Activated T-helper 2 cell treated with anti-CD3 and anti-CD28 coated beads, Interferon-gamma antibody, Interleukin-2, Interleukin-4, amounts not matched to agents 10 μg/mL and 5 μg/mL and 100 μg/mL, durations not matched to agents 14 hours and 24 hours and 36 hours (primary cell): ENCODE results near the gene PI4KA. TPM values are rescaled to one million over a fixed set of nuclear protein-coding genes. Genes with fewer than 3 reads are reported as not detected.
"Not testable (repeated sequence)": the region's sequence is repeated elsewhere in the genome, so short reads cannot be mapped to it uniquely, and the experiment has no call there.

ENCODE experiments used
- DNase-seq: peaks from one replicate; pipeline ENCODE4 v3.0.0; 2021; ENCODE audit warnings: low spot score
- H3K27ac Mint-ChIP-seq: one replicate; pipeline ENCODE4 v1.8.0; 2021; ENCODE audit warnings: mixed read lengths
- H3K27me3 Mint-ChIP-seq: one replicate; pipeline ENCODE4 v1.8.0; 2021; ENCODE audit warnings: low read depth, mixed read lengths
- H3K36me3 Mint-ChIP-seq: one replicate; pipeline ENCODE4 v1.8.0; 2021; ENCODE audit warnings: low read depth, mixed read lengths
- H3K4me1 Mint-ChIP-seq: one replicate; pipeline ENCODE4 v1.8.0; 2021; ENCODE audit warnings: low read depth, mixed read lengths
- H3K4me3 Mint-ChIP-seq: one replicate; pipeline ENCODE4 v1.8.0; 2021; ENCODE audit warnings: low read depth, mild to moderate bottlenecking, moderate library complexity, mixed read lengths
- H3K9me3 Mint-ChIP-seq: one replicate; pipeline ENCODE4 v1.8.0; 2021; ENCODE audit warnings: mixed read lengths
- intact Hi-C: fragments of 100-400 bp; cut with micrococcal nuclease; formaldehyde crosslinking; loops from one replicate; pipeline ENCODE4 v1.15.1; 2023
- total RNA-seq: library from RNA; stranded (reverse); gene quantifications from 2 replicates; pipeline ENCODE4 v1.2.3, GENCODE V29; 2022

PI4KA gene
- total RNA-seq, 1 donor from 2014 or later, result 73.4 TPM

- no peak overlapping the region for H3K4me3 Mint-ChIP-seq
- H3K9me3 Mint-ChIP-seq, result no peaks in the 10 kb centered on the region
- H3K36me3 Mint-ChIP-seq, result peaks cover 19% of the 10 kb centered on the region
- H3K27me3 Mint-ChIP-seq, result no peaks in the 10 kb centered on the region
- no peak for DNase-seq
- intact Hi-C loops, result no loop called here
- H3K4me1 Mint-ChIP-seq, result peaks cover 19% of the 10 kb centered on the region
- H3K27ac Mint-ChIP-seq, result no peak overlapping the region
Measured at GRCh38 chr22:20775342-20775895, 83.2 kb downstream of the PI4KA start.

GRCh38 chr22:20774882-20775281 is 83.7 kb downstream of the PI4KA start:
- intact Hi-C loops, result no loop called here

GRCh38 chr22:20773793-20774212 is 84.8 kb downstream of the PI4KA start, which contains the start of gene SERPIND1:
TSS of gene SERPIND1 (plus strand) at chr22:20774113. CDS start at chr22:20779313, 5,200 bp downstream.
- Mint-ChIP-seq H3K4me1 (peaks cover 6% of the 10 kb centered on the region), H3K36me3 (peaks cover 8% of the 10 kb centered on the region), H3K27ac (no peak within 1 kb of the TSS), H3K9me3 (no peaks in the 10 kb centered on the region), H3K4me3 (no peak within 1 kb of the TSS), H3K27me3 (no peaks in the 10 kb centered on the region)
- intact Hi-C loops, result no loop called here
- DNase-seq, result no peak

More at GRCh38 chr22:20774882-20775281, 83.7 kb downstream of the PI4KA start:
- no peaks in the 10 kb centered on the region for H3K9me3 Mint-ChIP-seq
- no peak overlapping the region for H3K4me3 Mint-ChIP-seq
- no peaks in the 10 kb centered on the region for H3K27me3 Mint-ChIP-seq
- H3K4me1 Mint-ChIP-seq, result peaks cover 16% of the 10 kb centered on the region
- no peak overlapping the region for H3K27ac Mint-ChIP-seq
- no peak for DNase-seq
- peaks cover 16% of the 10 kb centered on the region for H3K36me3 Mint-ChIP-seq

GRCh38 chr22:20771918-20772625 is 86.5 kb downstream of the PI4KA start:
- Mint-ChIP-seq H3K27ac (no peak overlapping the region), H3K4me1 (peaks cover 4% of the 10 kb centered on the region), H3K27me3 (no peaks in the 10 kb centered on the region), H3K36me3 (no peaks in the 10 kb centered on the region), H3K4me3 (no peak overlapping the region), H3K9me3 (no peaks in the 10 kb centered on the region)
- intact Hi-C loops, result no loop called here
- no peak for DNase-seq

GRCh38 chr22:20769496-20769826 is 89.2 kb downstream of the PI4KA start:
- H3K9me3 Mint-ChIP-seq, H3K4me1 Mint-ChIP-seq, intact Hi-C loops, DNase-seq, H3K27me3 Mint-ChIP-seq, H3K27ac Mint-ChIP-seq, H3K4me3 Mint-ChIP-seq: not testable (repeated sequence)
- H3K36me3 Mint-ChIP-seq, result peaks cover 13% of the 10 kb centered on the region

- H3K9me3 Mint-ChIP-seq, result no peaks in the 10 kb centered on the region
- no peak overlapping the region for H3K27ac Mint-ChIP-seq
- no peaks in the 10 kb centered on the region for H3K27me3 Mint-ChIP-seq
- intact Hi-C loops, result no loop called here
- H3K4me1 Mint-ChIP-seq, result peaks cover 4% of the 10 kb centered on the region
- no peak for DNase-seq
- H3K4me3 Mint-ChIP-seq, result no peak overlapping the region
- peaks cover 32% of the 10 kb centered on the region for H3K36me3 Mint-ChIP-seq
Measured at GRCh38 chr22:20766530-20766929, 92.1 kb downstream of the PI4KA start.

- no peak for DNase-seq
- H3K36me3 Mint-ChIP-seq, result peaks cover 37% of the 10 kb centered on the region
- no peaks in the 10 kb centered on the region for H3K27me3 Mint-ChIP-seq
- H3K4me3 Mint-ChIP-seq, result no peak overlapping the region
- H3K27ac Mint-ChIP-seq, result no peak overlapping the region
- H3K4me1 Mint-ChIP-seq, result peaks cover 4% of the 10 kb centered on the region
- H3K9me3 Mint-ChIP-seq, result no peaks in the 10 kb centered on the region
- intact Hi-C loops, result no loop called here
Measured at GRCh38 chr22:20765938-20766337, 92.7 kb downstream of the PI4KA start.

GRCh38 chr22:20764729-20765128 is 93.9 kb downstream of the PI4KA start:
- DNase-seq, result no peak
- H3K4me3 Mint-ChIP-seq, result no peak overlapping the region
- intact Hi-C loops, result no loop called here
- H3K27ac Mint-ChIP-seq, result no peak overlapping the region
- H3K36me3 Mint-ChIP-seq, result peaks cover 42% of the 10 kb centered on the region
- no peaks in the 10 kb centered on the region for H3K27me3 Mint-ChIP-seq
- H3K4me1 Mint-ChIP-seq, result peaks cover 4% of the 10 kb centered on the region
- no peaks in the 10 kb centered on the region for H3K9me3 Mint-ChIP-seq

- peaks cover 42% of the 10 kb centered on the region for H3K36me3 Mint-ChIP-seq
- H3K4me3 Mint-ChIP-seq, result no peak overlapping the region
Measured at GRCh38 chr22:20764471-20764720, 94.2 kb downstream of the PI4KA start.

GRCh38 chr22:20763630-20764470 is 94.8 kb downstream of the PI4KA start:
- Mint-ChIP-seq H3K4me3 (no peak overlapping the region), H3K27me3 (no peaks in the 10 kb centered on the region), H3K27ac (no peak overlapping the region), H3K9me3 (no peaks in the 10 kb centered on the region), H3K4me1 (peaks cover 4% of the 10 kb centered on the region), H3K36me3 (peaks cover 45% of the 10 kb centered on the region)
- no peak for DNase-seq
- intact Hi-C loops, result no loop called here

More at GRCh38 chr22:20764471-20764720, 94.2 kb downstream of the PI4KA start:
- H3K27ac Mint-ChIP-seq, result no peak overlapping the region
- peaks cover 4% of the 10 kb centered on the region for H3K4me1 Mint-ChIP-seq
- H3K27me3 Mint-ChIP-seq, result no peaks in the 10 kb centered on the region
- H3K9me3 Mint-ChIP-seq, result no peaks in the 10 kb centered on the region
- intact Hi-C loops, result no loop called here
- no peak for DNase-seq

- no peaks in the 10 kb centered on the region for H3K9me3 Mint-ChIP-seq
- H3K4me3 Mint-ChIP-seq, result no peak overlapping the region
- no peaks in the 10 kb centered on the region for H3K4me1 Mint-ChIP-seq
- H3K27me3 Mint-ChIP-seq, result no peaks in the 10 kb centered on the region
- H3K27ac Mint-ChIP-seq, result no peak overlapping the region
- intact Hi-C loops, result no loop called here
- H3K36me3 Mint-ChIP-seq, result peaks cover 54% of the 10 kb centered on the region
- DNase-seq, result no peak
Measured at GRCh38 chr22:20762233-20762796, 96.3 kb downstream of the PI4KA start.

- Mint-ChIP-seq H3K27me3 (no peaks in the 10 kb centered on the region), H3K4me1 (no peaks in the 10 kb centered on the region), H3K36me3 (peaks cover 60% of the 10 kb centered on the region), H3K9me3 (no peaks in the 10 kb centered on the region), H3K27ac (no peak overlapping the region), H3K4me3 (no peak overlapping the region)
- DNase-seq, result no peak
- intact Hi-C loops, result no loop called here
Measured at GRCh38 chr22:20761536-20761935, 97.1 kb downstream of the PI4KA start.

- no peak for DNase-seq
- intact Hi-C loops, result no loop called here
- Mint-ChIP-seq H3K27me3 (no peaks in the 10 kb centered on the region), H3K36me3 (peaks cover 52% of the 10 kb centered on the region), H3K9me3 (no peaks in the 10 kb centered on the region), H3K4me1 (no peaks in the 10 kb centered on the region), H3K27ac (no peak overlapping the region), H3K4me3 (no peak overlapping the region)
Measured at GRCh38 chr22:20760084-20760483, 98.5 kb downstream of the PI4KA start.
